D721Med (cell line): ENCODE data around the gene PRRT1B.
"Not testable (repeated sequence)": the region's sequence is repeated elsewhere in the genome, so short reads cannot be mapped to it uniquely, and the experiment has no call there.

ENCODE experiments used
- DNase-seq: peaks from one replicate; pipeline ENCODE4 v3.0.0; 2011; ENCODE audit warnings: low spot score; ENCODE audit not compliant: insufficient read length
- FAIRE-seq: peaks from 2 replicates; lab custom pipeline; 2011; peaks lifted over from hg19 to GRCh38; lab: Jason Lieb, UNC
- TF ChIP-seq, protein P1 (sequence below): IDR thresholded peaks from 2 replicates; pipeline ENCODE4 v1.5.1; 2012; ENCODE audit warnings: mild to moderate bottlenecking, control low read depth; ENCODE audit not compliant: insufficient read depth; ENCODE audit errors: missing control alignments

The PRRT1B gene

DNA sequence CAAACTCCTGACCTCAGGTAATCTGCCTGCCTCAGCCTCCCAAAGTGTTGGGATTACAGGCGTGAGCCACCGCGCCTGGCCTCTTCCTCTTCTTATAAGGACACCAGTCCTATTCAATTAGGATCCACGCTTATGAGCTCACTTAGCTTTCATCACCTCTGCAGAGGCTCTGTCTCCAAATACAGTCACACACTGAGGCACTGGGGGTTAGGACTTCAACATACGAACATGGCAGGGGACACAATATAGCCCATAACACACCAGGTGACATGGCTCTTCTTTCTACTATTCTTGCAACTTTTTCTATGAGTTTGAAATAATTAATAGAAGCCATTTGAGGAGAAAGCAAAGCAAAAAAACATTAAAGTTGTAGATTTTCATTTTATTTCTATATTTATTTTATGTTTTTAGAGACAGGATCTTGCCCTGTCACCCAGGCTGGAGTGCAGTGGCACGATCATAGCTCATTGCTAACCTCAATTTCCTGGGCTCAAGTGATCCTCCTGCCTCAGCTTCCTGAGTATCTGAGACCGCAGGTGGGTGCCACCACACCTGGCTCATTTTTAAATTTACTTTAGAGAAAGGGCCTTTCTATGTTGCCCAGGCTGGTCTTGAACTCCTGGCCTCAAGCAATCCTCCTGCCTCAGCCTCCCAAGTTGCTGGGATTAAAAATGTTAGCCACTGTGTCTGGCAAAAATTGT, 6.0 kb upstream of the PRRT1B start:
- TF ChIP-seq, protein P1, sequence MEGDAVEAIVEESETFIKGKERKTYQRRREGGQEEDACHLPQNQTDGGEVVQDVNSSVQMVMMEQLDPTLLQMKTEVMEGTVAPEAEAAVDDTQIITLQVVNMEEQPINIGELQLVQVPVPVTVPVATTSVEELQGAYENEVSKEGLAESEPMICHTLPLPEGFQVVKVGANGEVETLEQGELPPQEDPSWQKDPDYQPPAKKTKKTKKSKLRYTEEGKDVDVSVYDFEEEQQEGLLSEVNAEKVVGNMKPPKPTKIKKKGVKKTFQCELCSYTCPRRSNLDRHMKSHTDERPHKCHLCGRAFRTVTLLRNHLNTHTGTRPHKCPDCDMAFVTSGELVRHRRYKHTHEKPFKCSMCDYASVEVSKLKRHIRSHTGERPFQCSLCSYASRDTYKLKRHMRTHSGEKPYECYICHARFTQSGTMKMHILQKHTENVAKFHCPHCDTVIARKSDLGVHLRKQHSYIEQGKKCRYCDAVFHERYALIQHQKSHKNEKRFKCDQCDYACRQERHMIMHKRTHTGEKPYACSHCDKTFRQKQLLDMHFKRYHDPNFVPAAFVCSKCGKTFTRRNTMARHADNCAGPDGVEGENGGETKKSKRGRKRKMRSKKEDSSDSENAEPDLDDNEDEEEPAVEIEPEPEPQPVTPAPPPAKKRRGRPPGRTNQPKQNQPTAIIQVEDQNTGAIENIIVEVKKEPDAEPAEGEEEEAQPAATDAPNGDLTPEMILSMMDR: no peak

DNA sequence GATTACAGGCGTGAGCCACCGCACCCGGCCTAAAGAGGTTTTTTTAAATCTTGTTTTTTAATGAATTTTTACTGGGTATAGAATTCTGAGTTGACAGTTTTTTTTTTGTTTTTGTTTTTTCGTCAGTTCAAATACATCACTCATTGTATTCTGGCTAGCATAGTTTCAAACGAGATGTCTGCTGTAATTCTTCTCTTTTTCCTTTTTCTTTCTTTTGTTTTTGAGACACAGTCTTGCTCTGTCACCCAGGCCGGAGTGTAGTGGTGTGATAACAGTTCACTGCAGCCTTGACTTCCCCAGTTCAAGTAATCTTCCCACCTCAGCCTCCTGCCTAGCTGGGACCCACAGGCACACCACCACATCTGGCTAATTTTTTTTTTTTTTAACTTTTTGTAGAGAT, 2.2 kb upstream of the PRRT1B start:
- FAIRE-seq: no peak
- TF ChIP-seq, protein P1: no peak
- no peak for DNase-seq

More for the DNA sequence above, 6.0 kb upstream of the PRRT1B start:
- no peak for FAIRE-seq
- no peak for DNase-seq

DNA sequence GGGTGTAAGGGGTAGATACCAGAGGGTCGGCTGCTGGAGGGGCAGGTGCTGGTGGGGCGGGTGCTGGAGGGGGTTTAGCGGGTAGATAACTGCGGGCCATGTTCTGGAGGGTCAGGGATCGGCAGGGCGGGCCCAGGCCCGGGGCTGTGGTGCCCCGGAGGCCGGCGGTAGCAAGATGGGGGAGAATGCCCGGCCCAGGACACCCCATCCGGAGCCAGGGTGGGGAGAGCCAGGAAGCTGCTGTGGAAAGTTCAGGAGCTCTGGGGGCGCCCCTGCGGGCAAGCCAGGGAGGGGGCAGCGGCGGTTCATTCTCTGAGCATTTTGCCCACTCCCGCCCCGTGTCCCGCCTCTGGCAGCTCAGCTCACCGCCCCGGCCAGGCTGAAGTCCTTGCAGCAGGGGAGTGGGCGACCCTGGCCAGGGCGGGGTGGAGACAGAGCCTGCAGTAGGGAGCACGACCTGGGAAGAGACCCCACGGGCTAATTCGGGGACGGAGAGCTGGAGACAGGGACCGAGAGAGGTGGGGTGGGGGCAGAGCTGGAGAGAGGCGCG, 538 bp downstream of the PRRT1B start:
- DNase-seq: no peak
- TF ChIP-seq, protein P1: no peak
- no peak for FAIRE-seq

DNA sequence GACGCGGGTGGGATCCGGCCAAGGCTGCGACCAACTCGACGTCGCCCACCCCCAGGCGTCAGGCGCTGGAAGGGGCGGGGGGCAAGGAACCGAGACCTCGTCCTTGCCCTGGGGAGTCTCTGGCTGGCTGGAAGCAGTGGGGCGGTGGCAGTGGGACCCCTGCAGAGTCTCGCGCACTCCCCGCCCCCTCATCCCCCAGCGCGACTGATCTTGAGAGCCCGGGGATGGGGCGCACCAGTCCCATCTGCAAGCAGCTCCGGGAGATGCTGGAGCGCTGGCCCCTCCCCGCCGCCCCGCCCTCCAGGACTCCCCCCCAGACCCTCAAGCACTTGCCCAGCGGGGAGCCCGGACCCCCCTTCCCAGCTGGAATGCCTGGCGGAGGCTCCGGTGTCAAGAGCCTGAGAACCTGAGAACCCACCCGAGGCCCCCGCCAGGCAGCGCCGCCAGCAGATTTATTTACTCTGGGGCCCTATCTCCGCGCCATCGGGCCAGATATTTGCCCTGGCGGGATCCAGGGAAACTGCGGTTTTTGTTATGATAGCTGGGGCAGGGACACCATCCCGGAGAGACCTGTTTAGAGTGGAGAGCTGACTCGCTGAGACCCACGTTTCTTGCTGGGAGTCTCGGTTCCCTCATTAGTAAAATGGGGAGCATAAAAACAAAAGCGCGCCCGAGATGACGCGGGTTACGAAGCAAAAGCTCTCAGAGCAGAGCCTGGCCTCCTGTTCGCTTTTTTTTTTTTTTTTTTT, 1.2 kb downstream of the PRRT1B start:
- FAIRE-seq (no peak), DNase-seq (no peak)
- TF ChIP-seq, protein P1: no peak

DNA sequence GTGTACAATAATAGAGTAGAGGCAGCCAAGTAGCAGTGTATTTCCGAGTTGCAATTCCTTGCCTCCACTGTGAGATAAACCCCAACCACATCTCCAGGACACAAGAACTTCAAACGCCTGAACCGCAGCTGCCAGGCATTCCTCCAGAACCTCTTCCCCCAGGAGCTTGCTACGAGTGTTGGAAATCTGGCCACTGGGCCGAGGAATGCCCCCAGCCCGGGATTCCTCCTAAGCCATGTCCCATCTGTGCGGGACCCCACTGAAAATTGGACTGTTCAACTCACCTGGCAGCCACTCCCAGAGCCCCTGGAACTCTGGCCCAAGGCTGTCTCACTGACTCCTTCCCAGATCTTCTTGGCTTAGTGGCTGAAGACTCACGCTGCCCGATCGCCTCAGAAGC, 3.9 kb downstream of the PRRT1B start:
- DNase-seq, FAIRE-seq: not testable (repeated sequence)

DNA sequence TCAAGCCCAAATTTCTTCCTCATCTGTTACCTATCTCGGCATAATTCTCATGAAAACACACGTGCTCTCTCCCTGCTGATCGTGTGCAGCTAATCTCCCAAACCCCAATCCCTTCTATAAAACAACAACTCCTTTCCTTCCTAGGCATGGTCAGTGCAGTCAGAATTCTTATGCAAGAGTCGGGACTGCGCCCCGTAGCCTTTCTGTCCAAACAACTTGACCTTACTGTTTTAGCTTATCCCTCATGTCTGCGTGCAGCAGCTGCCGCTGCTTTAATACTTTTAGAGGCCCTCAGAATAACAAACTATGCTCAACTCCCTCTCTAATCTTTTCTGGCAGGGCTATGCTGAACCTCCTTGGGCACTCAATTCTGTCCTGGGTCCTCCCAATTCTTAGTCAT, 5.1 kb downstream of the PRRT1B start:
- not testable (repeated sequence) for FAIRE-seq, DNase-seq

DNA sequence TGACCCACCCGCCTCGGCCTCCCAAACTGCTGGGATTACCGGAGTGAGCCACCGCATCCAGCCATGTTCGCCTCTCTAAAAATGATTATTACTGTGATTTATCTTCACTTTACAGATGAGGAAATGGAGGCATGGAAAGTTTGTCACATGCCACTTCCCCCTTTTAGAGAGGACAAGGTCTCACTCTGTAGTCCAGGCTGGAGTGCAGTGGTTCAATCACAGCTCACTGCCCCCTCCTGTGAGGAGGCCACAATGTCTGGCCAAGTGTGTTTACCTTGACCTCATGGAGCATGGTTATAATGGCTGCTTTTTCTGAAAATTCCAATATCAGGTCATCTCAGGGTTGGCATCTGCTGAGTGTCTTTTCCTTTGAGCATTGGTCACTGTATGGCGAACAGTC, 6.7 kb downstream of the PRRT1B start:
- DNase-seq (no peak), FAIRE-seq (no peak)
- TF ChIP-seq, protein P1: no peak
